Ovary (tissue), 3 donors: ENCODE data around the gene EMC8.

Source experiments
- CTCF ChIP-seq, 3 donors: fragments of 450-650 bp in 2 of 3; fragments of 200-600 bp in 1 of 3; IDR thresholded peaks; one replicate each; pipeline versions ENCODE4 v1.5.1 to v1.8.0; 2016 to 2022; ENCODE audit warnings: antibody characterized with exemption in 3 of 3, mild to moderate bottlenecking in 1 of 3
- EP300 ChIP-seq: sonication (generic); formaldehyde crosslinking; IDR thresholded peaks from one replicate; pipeline ENCODE4 v1.6.1; 2017; ENCODE audit warnings: antibody characterized with exemption
- POLR2A ChIP-seq: fragments of 450-650 bp; IDR thresholded peaks from one replicate; pipeline ENCODE4 v1.6.1; 2017; ENCODE audit warnings: antibody characterized with exemption, mild to moderate bottlenecking, moderate library complexity
- donor health status: DM: no; HTN: no; CAD: no.

- TF ChIP-seq CTCF (IDR thresholded peaks at IDR 0.05), result no peak
- TF ChIP-seq POLR2A, result no peak
- TF ChIP-seq EP300, result no peak
These were observed 45.8 kb downstream of the EMC8 start for GRCh38 chr16:85753559-85753958.
